ENCODE results near the gene EFCAB5.

EFCAB5 gene

GRCh38 chr17:30155389-30155788, 214.0 kb downstream of the EFCAB5 start:
- no peak for DNase-seq (ENCODE audit: low read depth in 2 of 2)

Measured in activated CD8-positive, alpha-beta memory T cell treated with anti-CD3 and anti-CD28 coated beads for 4 hours (primary cell).